ENCODE measurements around the gene FNDC5.
A peak's percentile ranks its signal among the peaks of the same experiment; 100 is the strongest.

FNDC5 gene

GRCh38 chr1:32897082-32898049 lies 26.7 kb upstream of the FNDC5 start:
- no peak for DNase-seq

- no peak for DNase-seq
These were observed 25.7 kb upstream of the FNDC5 start for GRCh38 chr1:32896451-32896850.

GRCh38 chr1:32895325-32896215 lies 24.9 kb upstream of the FNDC5 start:
- DNase-seq = no peak

GRCh38 chr1:32894681-32895080 lies 24.0 kb upstream of the FNDC5 start:
- no peak for DNase-seq

- no peak for DNase-seq
These were observed 23.4 kb upstream of the FNDC5 start for GRCh38 chr1:32894019-32894600.

- peak; percentile 32 for DNase-seq
These were observed 22.7 kb upstream of the FNDC5 start for GRCh38 chr1:32893198-32894018.

GRCh38 chr1:32892368-32893197 lies 21.9 kb upstream of the FNDC5 start:
- peak; percentile 68 for DNase-seq

GRCh38 chr1:32891630-32892029 lies 20.9 kb upstream of the FNDC5 start:
- no peak for DNase-seq

- no peak for DNase-seq
These were observed 20.5 kb upstream of the FNDC5 start for GRCh38 chr1:32891241-32891570.

- no peak for DNase-seq
These were observed 20.0 kb upstream of the FNDC5 start for GRCh38 chr1:32890516-32891240.

GRCh38 chr1:32889731-32890278 lies 19.1 kb upstream of the FNDC5 start:
- DNase-seq = no peak

- no peak for DNase-seq
These were observed 18.1 kb upstream of the FNDC5 start for GRCh38 chr1:32888677-32889420.

- no peak for DNase-seq
These were observed 17.4 kb upstream of the FNDC5 start for GRCh38 chr1:32888134-32888533.

GRCh38 chr1:32887623-32888022 lies 16.9 kb upstream of the FNDC5 start:
- no peak for DNase-seq

- DNase-seq = no peak
These were observed 16.2 kb upstream of the FNDC5 start for GRCh38 chr1:32886828-32887414.

GRCh38 chr1:32886004-32886827 lies 15.5 kb upstream of the FNDC5 start, which contains the start of gene HPCA:
Gene HPCA, plus strand, starts transcription at chr1:32886491. Its CDS starts 2,408 bp downstream, at chr1:32888899.
- DNase-seq = peak; percentile 56

- DNase-seq = no peak
These were observed 14.9 kb upstream of the FNDC5 start for GRCh38 chr1:32885676-32886003.

GRCh38 chr1:32884726-32885125 lies 14.0 kb upstream of the FNDC5 start:
- no peak for DNase-seq

- no peak for DNase-seq
These were observed 13.3 kb upstream of the FNDC5 start for GRCh38 chr1:32884032-32884372.

All from stimulated activated CD4-positive, alpha-beta T cell treated with anti-CD3 and anti-CD28 coated beads, Interleukin-15, amount 100 ng/mL, for 24 hours (primary cell).